Neural cell (in vitro differentiated cells): ENCODE results near the gene NECAB3. TPM values are rescaled to one million over a fixed set of nuclear protein-coding genes. Genes with fewer than 3 reads are reported as not detected.

Experiments
- H2AFZ ChIP-seq: fragments of 200-600, 300-800 bp; sonication (generic), shearing (Covaris generic); 2 replicates; pipeline ENCODE4 v1.6.0; 2014; ENCODE audit warnings: low read depth, mild to moderate bottlenecking, antibody characterized with exemption, low read length, moderate library complexity
- H3F3A ChIP-seq: fragments of 200-600 bp; shearing (Covaris generic); 2 replicates; pipeline ENCODE4 v1.6.1; 2016; ENCODE audit warnings: mild to moderate bottlenecking, moderate library complexity, mixed read lengths, antibody characterized with exemption, low read length; ENCODE audit not compliant: insufficient read depth, poor library complexity, severe bottlenecking
- H3K27ac ChIP-seq: fragments of 200-600, 300-800 bp; sonication (generic), shearing (Covaris generic); 2 replicates; pipeline ENCODE4 v1.5.1; 2014; ENCODE audit warnings: mild to moderate bottlenecking, low read length, moderate library complexity
- H3K27me3 ChIP-seq: fragments of 300-800, 200-600 bp; sonication (generic), shearing (Covaris generic); 2 replicates; pipeline ENCODE4 v1.6.0; 2014; ENCODE audit warnings: mild to moderate bottlenecking, low read depth, low read length, moderate library complexity; ENCODE audit not compliant: insufficient read depth
- H3K36me3 ChIP-seq: fragments of 300-800, 200-600 bp; sonication (generic), shearing (Covaris generic); 2 replicates; pipeline ENCODE4 v1.5.1; 2014; ENCODE audit warnings: mild to moderate bottlenecking, antibody characterized with exemption, low read length, moderate library complexity; ENCODE audit not compliant: insufficient read depth
- H3K4me2 ChIP-seq: fragments of 300-800, 200-600 bp; sonication (generic), shearing (Covaris generic); 2 replicates; pipeline ENCODE4 v1.6.0; 2014; ENCODE audit warnings: mild to moderate bottlenecking, low read length
- H3K4me3 ChIP-seq: fragments of 300-800, 200-600 bp; sonication (generic), shearing (Covaris generic); 2 replicates; pipeline ENCODE4 v1.5.1; 2014; ENCODE audit warnings: mild to moderate bottlenecking, low read length, moderate library complexity
- H3K79me2 ChIP-seq: fragments of 200-600 bp; shearing (Covaris generic); replicated peaks from 2 replicates; pipeline ENCODE4 v1.6.0; 2014; ENCODE audit warnings: mild to moderate bottlenecking, low read length, moderate library complexity; ENCODE audit not compliant: insufficient read depth
- H3K9ac ChIP-seq: fragments of 300-800, 200-600 bp; sonication (generic), shearing (Covaris generic); 2 replicates; pipeline ENCODE4 v1.6.1; 2016; ENCODE audit warnings: mild to moderate bottlenecking, low read length, mixed read lengths
- H3K9me2 ChIP-seq: fragments of 200-600 bp; shearing (Covaris generic); 2 replicates; pipeline ENCODE4 v1.6.1; 2016; ENCODE audit warnings: mild to moderate bottlenecking, low read length, mixed read lengths; ENCODE audit not compliant: insufficient read depth
- H3K9me3 ChIP-seq: fragments of 200-600, 300-800 bp; sonication (generic), shearing (Covaris generic); 2 replicates; pipeline ENCODE4 v1.6.1; 2016; ENCODE audit warnings: mild to moderate bottlenecking, mixed run types, low read length, moderate library complexity, mixed read lengths
- H4K20me1 ChIP-seq: fragments of 200-600 bp; shearing (Covaris generic); 2 replicates; pipeline ENCODE4 v1.6.1; 2016; ENCODE audit warnings: mild to moderate bottlenecking, mixed run types; ENCODE audit not compliant: insufficient read depth
- CTCF ChIP-seq: fragments of 450-650 bp; IDR thresholded peaks from 2 replicates; pipeline ENCODE4 v1.5.1; 2014; ENCODE audit warnings: antibody characterized with exemption, mild to moderate bottlenecking, moderate library complexity; ENCODE audit not compliant: poor library complexity, severe bottlenecking
- EP300 ChIP-seq: fragments of 450-650 bp; conservative IDR thresholded peaks from 2 replicates; pipeline ENCODE4 v1.6.1; 2014; ENCODE audit warnings: antibody characterized with exemption, mild to moderate bottlenecking, moderate library complexity; ENCODE audit not compliant: poor library complexity, severe bottlenecking
- EZH2 ChIP-seq: fragments of 200-600, 300-800 bp; shearing (Covaris generic), sonication (generic); IDR thresholded peaks from 2 replicates; pipeline ENCODE4 v1.6.1; 2014; ENCODE audit warnings: antibody characterized with exemption, low read length, borderline replicate concordance, mild to moderate bottlenecking; ENCODE audit not compliant: insufficient read depth, poor library complexity, severe bottlenecking
- MXI1 ChIP-seq: fragments of 450-650 bp; conservative IDR thresholded peaks from 2 replicates; pipeline ENCODE4 v1.6.1; 2014; ENCODE audit warnings: antibody characterized with exemption, mild to moderate bottlenecking; ENCODE audit not compliant: poor library complexity, severe bottlenecking
- POLR2AphosphoS5 ChIP-seq: IDR thresholded peaks from 2 replicates; pipeline ENCODE4 v1.6.1; 2012
- RAD21 ChIP-seq: fragments of 450-650 bp; conservative IDR thresholded peaks from 2 replicates; pipeline ENCODE4 v1.6.1; 2014; ENCODE audit warnings: antibody characterized with exemption, mild to moderate bottlenecking, moderate library complexity
- REST ChIP-seq: IDR thresholded peaks from 2 replicates; pipeline ENCODE4 v1.6.1; 2012; ENCODE audit warnings: borderline replicate concordance
- SMC3 ChIP-seq: fragments of 450-650 bp; conservative IDR thresholded peaks from 2 replicates; pipeline ENCODE4 v1.6.1; 2014; ENCODE audit warnings: antibody characterized with exemption, mild to moderate bottlenecking, moderate library complexity; ENCODE audit not compliant: poor library complexity
- TAF1 ChIP-seq: IDR thresholded peaks from 2 replicates; pipeline ENCODE4 v1.6.1; 2012; ENCODE audit warnings: low read depth
- polyA plus RNA-seq: library from polyadenylated mRNA; depleted of rRNA; stranded (reverse); fragments of >200 nt; gene quantifications from 2 replicates; pipeline ENCODE4 v1.2.3, GENCODE V29; 2014

NECAB3 gene
- polyA plus RNA-seq, 1 donor from 2014 or later = 21.4 TPM

- Histone ChIP-seq H4K20me1 (no peaks in the 10 kb centered on the region), H3K4me2 (no peak overlapping the region), H3K9ac (no peak overlapping the region), H2AFZ (no peak overlapping the region), H3K36me3 (no peaks in the 10 kb centered on the region), H3F3A (no peaks in the 10 kb centered on the region), H3K9me2 (no peaks in the 10 kb centered on the region), H3K27ac (no peak overlapping the region), H3K9me3 (no peaks in the 10 kb centered on the region), H3K4me3 (no peak overlapping the region), H3K79me2 (no peaks in the 10 kb centered on the region), H3K27me3 (no peaks in the 10 kb centered on the region)
- TF ChIP-seq SMC3 (no peak), CTCF (no peak), POLR2AphosphoS5 (no peak), RAD21 (no peak), MXI1 (no peak), TAF1 (no peak), EZH2 (no peak), EP300 (no peak), REST (no peak)
These were observed 20.2 kb downstream of the NECAB3 start for GRCh38 chr20:33653900-33654596.

GRCh38 chr20:33653218-33653899 is 20.9 kb downstream of the NECAB3 start:
- H3K79me2 ChIP-seq = no peaks in the 10 kb centered on the region
- H3K9me2 ChIP-seq = no peaks in the 10 kb centered on the region
- no peaks in the 10 kb centered on the region for H4K20me1 ChIP-seq
- no peak overlapping the region for H2AFZ ChIP-seq
- no peaks in the 10 kb centered on the region for H3K36me3 ChIP-seq
- no peak overlapping the region for H3K9ac ChIP-seq
- no peak overlapping the region for H3K27ac ChIP-seq
- no peak overlapping the region for H3K4me2 ChIP-seq
- H3K27me3 ChIP-seq = no peaks in the 10 kb centered on the region
- H3K9me3 ChIP-seq = no peaks in the 10 kb centered on the region
- no peak overlapping the region for H3K4me3 ChIP-seq
- TF ChIP-seq RAD21 (peak; percentile 66), SMC3 (peak; percentile 73), MXI1 (no peak), CTCF (peak; percentile 70), REST (no peak), TAF1 (no peak), EZH2 (no peak), POLR2AphosphoS5 (no peak)
- H3F3A ChIP-seq = no peaks in the 10 kb centered on the region
